ENCODE results near the gene IKBKE.

The IKBKE gene

GRCh38 chr1:206469933-206470691, at the start of gene IKBKE:
Gene IKBKE, plus strand, starts transcription at chr1:206470476. Its CDS starts 2,752 bp downstream, at chr1:206473228.
- DNase-seq: peak; percentile 81

GRCh38 chr1:206421616-206422340, 48.5 kb upstream of the IKBKE start:
- no peak for DNase-seq

- no peak for DNase-seq
These were observed 47.8 kb upstream of the IKBKE start for GRCh38 chr1:206422525-206422924.

- DNase-seq: no peak
These were observed 43.0 kb upstream of the IKBKE start for GRCh38 chr1:206427291-206427690.

- DNase-seq: no peak
These were observed 40.9 kb upstream of the IKBKE start for GRCh38 chr1:206429421-206429820.

GRCh38 chr1:206430031-206430983, 40.0 kb upstream of the IKBKE start:
- DNase-seq: no peak

GRCh38 chr1:206435445-206435844, 34.8 kb upstream of the IKBKE start:
- no peak for DNase-seq

GRCh38 chr1:206438554-206438953, 31.7 kb upstream of the IKBKE start:
- DNase-seq: no peak

- DNase-seq: no peak
These were observed 31.1 kb upstream of the IKBKE start for GRCh38 chr1:206439205-206439604.

- DNase-seq: no peak
These were observed 28.8 kb upstream of the IKBKE start for GRCh38 chr1:206441336-206441967.

- no peak for DNase-seq
These were observed 28.2 kb upstream of the IKBKE start for GRCh38 chr1:206442101-206442500.

- no peak for DNase-seq
These were observed 25.2 kb upstream of the IKBKE start for GRCh38 chr1:206445116-206445515.

GRCh38 chr1:206445911-206446356, 24.3 kb upstream of the IKBKE start:
- no peak for DNase-seq

GRCh38 chr1:206446688-206447421, 23.4 kb upstream of the IKBKE start:
- DNase-seq: no peak

GRCh38 chr1:206447422-206447765, 22.9 kb upstream of the IKBKE start:
- DNase-seq: no peak

- DNase-seq: no peak
These were observed 22.5 kb upstream of the IKBKE start for GRCh38 chr1:206447792-206448191.

- DNase-seq: no peak
These were observed 21.8 kb upstream of the IKBKE start for GRCh38 chr1:206448471-206448870.

- DNase-seq: no peak
These were observed 20.7 kb upstream of the IKBKE start for GRCh38 chr1:206449565-206449964.

- no peak for DNase-seq
These were observed 20.0 kb upstream of the IKBKE start for GRCh38 chr1:206450281-206450680.

GRCh38 chr1:206451134-206451686, 19.1 kb upstream of the IKBKE start:
- DNase-seq: no peak

GRCh38 chr1:206453111-206453510, 17.2 kb upstream of the IKBKE start:
- DNase-seq: no peak

- DNase-seq: no peak
These were observed 15.0 kb upstream of the IKBKE start for GRCh38 chr1:206455289-206455665.

Measured in activated CD8-positive, alpha-beta memory T cell treated with anti-CD3 and anti-CD28 coated beads for 24 hours (primary cell).